Measurements from ENCODE around the gene DNM2.
"Not testable (repeated sequence)": the region's sequence is repeated elsewhere in the genome, so short reads cannot be mapped to it uniquely, and the experiment has no call there.

The DNM2 gene

DNA sequence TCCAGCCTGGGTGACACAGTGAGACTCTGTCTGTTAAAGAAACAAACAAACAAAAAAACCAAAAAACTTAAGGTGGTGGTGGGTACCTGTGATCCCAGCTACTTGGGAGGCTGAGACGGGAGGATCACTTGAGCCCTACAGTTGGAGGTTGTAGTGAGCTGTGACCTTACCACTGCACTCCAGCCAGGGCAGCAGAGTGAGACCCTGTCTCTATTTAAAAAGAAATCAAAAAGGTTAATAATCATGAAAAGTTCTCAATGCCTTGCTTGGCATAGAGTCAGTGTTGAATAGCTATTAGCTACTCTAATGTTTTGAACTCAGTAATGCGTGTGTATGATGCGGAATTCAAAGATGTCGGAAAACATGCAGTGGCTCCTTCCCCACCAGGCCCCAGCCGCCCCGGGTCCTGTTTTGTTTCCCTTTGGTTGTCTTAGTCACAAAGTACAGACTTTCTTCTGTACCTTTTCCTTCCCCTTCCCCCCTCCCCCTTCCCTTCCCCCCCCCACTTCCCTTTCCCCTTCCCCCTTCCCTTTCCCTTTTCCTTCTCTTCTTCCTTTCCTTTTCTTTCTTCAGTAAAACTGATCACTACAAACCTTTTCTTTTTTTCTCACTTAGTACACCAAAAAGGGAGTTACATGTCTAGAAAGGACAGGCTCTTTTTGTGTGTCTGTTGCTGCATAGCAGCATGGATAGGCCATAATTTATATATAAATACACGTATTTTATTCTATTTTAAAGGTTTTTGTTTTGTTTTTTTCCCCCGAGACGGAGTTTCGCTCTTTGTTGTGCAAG lies 35.2 kb downstream of the DNM2 start:
- no peak for DNase-seq (ENCODE audit: low spot score)

- DNase-seq (ENCODE audit: low spot score): no peak
These were observed 38.5 kb downstream of the DNM2 start for GRCh38 chr19:10756371-10756770.

- DNase-seq (ENCODE audit: low spot score): no peak
These were observed 38.9 kb downstream of the DNM2 start for GRCh38 chr19:10756791-10757190.

GRCh38 chr19:10758050-10758449 lies 40.2 kb downstream of the DNM2 start:
- not testable (repeated sequence) for DNase-seq (ENCODE audit: low spot score)

DNA sequence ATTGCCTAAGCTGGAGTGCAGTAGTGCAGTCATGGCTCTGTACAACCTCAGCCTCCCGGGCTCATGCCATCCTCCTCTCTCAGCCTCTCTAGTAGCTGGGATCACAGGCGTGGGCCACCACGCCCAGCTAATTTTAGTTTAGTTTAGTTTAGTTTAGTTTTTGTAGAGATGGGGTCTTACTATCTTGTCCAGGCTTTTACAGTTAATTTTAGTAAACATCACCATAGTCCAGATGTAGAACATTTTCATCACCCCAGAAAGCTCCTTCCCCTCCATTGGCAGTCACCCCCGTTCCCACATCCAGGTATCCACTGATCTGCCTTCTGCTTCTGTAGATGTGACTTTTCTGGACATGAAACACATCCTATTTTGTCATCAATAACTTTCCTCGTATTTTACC lies 41.1 kb downstream of the DNM2 start:
- DNase-seq (ENCODE audit: low spot score): no peak

DNA sequence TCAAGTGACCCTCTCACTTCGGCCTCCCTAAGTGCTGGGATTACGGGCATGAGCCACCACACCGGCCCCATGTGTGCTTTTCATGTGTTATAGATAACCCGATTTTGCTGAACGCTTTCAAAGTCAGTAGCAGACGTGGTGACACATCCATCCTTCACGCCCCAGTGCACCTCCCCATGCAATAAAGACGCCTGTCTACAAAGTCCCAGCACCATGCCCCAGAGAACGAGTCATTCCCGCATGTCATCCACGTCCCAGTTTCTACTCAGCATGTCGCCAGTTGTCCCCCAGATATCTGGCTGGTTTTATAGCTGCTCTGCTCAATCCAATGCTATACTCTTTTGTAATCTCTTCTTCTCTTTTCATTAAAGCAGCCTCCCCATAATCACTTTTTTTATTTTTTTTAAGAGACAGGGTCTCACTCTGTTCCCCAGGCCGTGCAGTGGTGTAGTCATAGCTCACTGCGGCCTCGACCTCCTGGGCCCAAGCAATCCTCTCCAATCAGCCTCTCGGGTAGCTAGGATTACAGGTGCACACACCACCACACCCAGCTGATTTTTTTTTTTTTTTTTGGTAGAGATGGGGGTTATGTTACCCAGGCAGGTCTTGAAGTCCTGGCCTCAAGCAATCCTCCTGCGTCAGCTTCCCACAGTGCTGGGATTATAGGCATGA lies 42.5 kb downstream of the DNM2 start:
- DNase-seq (ENCODE audit: low spot score): no peak

- no peak for DNase-seq (ENCODE audit: low spot score)
These were observed 43.8 kb downstream of the DNM2 start for GRCh38 chr19:10761443-10762250.

DNA sequence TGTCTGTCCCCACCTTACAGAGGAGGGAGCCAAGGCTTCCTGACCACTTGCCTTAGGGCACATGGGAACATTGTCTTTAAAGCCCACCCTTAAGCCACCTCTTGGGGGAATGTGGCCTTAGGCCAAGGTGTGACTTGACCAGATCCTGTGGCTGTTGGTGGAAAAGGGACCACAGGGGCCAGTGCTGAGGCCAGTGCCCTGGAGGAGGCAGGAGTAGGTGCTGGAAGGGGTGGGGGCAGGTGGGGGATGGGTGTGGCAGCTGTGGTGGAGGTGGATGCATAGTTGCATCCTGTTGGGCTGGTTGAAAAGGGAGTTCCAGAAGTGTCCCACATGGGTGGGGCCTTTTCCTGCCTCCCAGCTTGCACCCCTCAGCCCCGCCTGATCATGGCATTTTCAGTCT lies 44.8 kb downstream of the DNM2 start:
- DNase-seq (ENCODE audit: low spot score): no peak

GRCh38 chr19:10763411-10763810 lies 45.5 kb downstream of the DNM2 start:
- no peak for DNase-seq (ENCODE audit: low spot score)

GRCh38 chr19:10763828-10764339 lies 46.0 kb downstream of the DNM2 start:
- DNase-seq (ENCODE audit: low spot score): no peak

DNA sequence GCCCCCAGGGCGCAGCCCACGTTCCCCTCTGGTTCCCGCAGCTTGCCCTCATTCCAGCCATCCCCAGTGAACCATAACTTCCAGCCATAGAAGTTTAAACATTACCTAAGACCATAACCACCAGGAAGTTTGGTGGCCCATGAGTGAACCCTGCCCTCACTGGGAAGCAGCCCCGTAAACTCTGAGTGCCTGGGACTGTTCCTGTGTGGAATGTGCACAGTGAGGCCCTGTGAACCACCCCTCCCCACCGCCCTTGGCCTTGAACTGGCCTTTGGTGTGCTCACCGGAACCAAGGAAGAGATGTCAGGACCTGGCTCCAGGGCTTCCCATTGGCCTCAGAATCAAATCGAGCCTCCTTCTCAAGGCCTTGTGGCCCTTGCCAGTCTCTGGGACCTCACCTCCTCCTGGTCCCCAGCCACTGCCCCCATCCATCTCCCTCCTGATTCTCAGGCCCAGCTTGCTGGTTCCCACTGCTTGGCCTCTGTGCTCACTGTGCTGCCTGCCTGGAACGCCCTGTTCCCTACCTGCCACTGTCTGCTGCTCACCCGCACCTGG lies 46.5 kb downstream of the DNM2 start:
- DNase-seq (ENCODE audit: low spot score): no peak

GRCh38 chr19:10766049-10766623 lies 48.3 kb downstream of the DNM2 start:
- no peak for DNase-seq (ENCODE audit: low spot score)

DNA sequence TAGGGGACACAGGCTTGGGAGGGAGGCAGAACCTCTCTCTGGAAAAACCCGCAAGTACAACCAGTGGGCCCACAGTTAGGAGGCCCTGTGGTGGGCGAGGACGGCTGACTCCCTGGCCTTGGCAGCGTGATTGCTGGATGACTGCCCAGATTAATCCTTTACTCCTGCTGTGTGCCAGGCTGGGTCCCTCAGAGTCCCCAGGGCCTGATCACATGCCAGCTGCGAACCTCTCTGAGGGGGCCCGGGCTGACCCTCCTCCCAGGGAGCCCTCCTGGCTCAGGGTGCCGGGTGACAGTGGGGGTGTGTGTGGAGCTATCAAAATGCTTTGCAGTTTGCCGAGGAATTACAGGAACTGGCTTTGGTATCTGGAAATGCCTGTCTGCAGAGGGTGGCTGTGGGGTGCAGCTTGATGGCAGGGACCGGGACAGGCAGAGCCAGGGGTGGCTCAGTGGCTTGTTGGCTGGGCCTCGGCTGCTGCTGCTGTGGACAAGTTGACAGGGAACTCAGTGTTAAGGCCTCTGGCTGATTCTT lies 48.9 kb downstream of the DNM2 start:
- DNase-seq (ENCODE audit: low spot score): no peak

GRCh38 chr19:10767726-10768125 lies 49.8 kb downstream of the DNM2 start:
- no peak for DNase-seq (ENCODE audit: low spot score)

GRCh38 chr19:10768369-10768768 lies 50.5 kb downstream of the DNM2 start:
- DNase-seq (ENCODE audit: low spot score): no peak

DNA sequence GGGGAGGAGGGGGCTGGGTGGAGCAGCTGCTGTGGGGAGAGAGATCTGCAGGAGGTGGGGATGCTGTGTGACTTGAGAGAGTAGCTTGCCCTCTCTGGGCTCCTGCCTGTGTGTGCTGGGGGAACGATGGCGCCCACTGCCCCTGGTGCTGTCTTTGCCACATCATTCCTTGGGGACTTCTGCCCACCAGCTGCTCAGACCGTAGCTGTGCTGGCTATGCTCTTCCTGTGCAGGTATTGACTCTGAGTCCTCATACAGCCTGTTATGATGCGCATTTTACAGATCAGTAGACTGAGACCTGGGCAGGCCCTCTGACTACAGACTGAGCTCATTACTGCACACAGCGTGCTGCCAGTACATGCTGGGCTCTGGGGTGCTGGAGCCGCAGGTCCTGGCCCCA lies 51.1 kb downstream of the DNM2 start:
- DNase-seq (ENCODE audit: low spot score): no peak

DNA sequence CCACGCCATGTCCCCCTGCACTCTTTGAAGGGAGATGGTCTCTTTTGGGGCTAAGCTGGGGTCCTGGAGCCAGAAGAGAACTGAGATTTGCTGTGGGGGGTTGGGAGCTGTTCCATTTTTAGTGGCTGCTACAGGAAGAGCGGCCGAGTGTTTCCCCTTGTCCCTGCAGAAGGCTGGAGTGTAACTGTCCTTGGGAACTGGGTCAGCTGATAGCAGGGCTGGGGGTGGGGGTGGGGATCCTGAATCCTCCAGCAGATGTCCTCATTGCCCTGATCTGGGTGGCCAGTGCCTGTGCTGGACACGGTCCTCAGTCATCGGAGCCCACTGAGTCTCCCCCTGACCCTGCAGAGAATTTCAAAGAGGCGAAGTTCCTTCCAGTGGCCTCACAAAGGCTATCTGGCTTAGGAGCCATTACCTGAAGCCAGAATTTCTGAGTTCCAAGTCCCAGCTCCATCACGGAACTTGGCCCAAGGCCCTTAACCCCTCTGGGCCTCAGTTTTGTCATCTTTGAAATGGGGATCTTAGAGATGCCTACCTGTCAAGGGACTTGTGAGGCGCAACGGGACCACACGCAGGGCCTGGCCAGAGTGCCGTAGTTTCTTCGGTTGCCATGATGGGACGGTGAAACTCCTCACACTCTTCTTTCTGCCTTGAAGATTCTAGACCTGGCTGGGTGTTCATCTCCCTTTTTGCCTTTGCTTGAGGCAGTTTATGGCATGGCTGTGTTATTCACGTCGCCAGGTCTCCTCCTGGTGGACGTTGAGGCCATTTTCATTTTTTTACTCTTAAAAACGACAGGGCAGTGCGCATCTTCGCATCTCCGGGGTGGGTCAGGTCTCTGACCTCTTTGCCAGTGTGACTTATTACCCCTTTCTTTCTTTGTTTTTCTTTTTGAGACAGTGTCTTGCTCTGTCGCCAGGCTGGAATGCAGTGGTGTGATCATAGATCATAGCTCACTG lies 51.9 kb downstream of the DNM2 start:
- peak; percentile 46 for DNase-seq (ENCODE audit: low spot score)

DNA sequence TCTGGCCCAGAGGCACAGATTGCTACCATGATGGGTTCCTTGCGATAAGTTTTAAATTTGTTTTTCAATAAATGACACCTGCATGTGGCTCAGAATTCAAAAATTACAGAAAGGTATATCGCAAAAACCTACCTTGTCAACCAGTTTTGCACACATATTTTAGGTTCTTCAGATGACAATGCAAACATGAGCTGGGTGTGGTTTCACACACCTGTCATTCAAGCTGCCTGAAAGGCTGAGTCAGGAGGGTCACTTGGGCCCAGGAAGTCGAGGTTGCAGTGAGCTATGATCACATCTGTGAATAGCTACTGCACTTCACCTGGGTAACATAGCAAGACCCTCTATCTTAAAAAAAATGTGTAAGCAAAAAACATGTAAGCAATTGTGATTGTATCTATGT lies 56.1 kb downstream of the DNM2 start:
- DNase-seq (ENCODE audit: low spot score): no peak

GRCh38 chr19:10774893-10775292 lies 57.0 kb downstream of the DNM2 start:
- no peak for DNase-seq (ENCODE audit: low spot score)

DNA sequence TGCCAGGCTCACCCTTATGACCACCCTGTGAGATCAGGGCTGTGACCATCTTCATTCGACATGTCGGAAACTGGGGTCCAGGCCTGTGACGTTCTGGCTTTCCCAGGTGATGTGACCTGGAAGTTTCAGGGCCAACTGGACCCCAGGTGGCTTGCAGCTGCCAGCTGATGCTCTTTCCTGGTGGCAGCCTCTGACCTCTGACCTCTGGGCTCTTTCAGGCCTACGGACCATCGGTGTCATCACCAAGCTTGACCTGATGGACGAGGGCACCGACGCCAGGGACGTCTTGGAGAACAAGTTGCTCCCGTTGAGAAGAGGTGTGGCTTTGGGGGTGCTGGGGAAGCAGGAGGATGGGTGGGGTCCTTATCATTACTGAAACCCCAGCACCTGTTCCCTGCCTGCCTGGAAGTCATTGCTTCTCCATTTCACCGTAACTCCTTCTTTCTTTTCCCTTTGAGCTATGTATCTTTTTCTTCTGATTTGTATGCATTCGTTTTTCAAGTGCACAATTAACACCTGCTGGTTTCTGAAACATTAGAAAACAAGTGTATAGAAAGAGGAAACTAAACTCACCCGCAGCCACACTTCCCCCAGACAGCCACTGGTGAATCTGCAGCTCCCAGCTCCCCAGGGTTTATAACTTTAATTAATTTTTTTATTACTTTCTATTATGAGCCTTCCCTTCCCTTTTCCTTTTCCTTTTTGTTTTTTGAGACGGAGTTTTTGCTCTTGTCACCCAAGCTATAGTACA lies 59.2 kb downstream of the DNM2 start:
- no peak for DNase-seq (ENCODE audit: low spot score)

Data from hematopoietic multipotent progenitor cell treated with erythropoietin and hydrocortisone succinate and interleukin-3 and kit ligand, for 17 days (in vitro differentiated cells).